B cell (primary cell): ENCODE results near the gene SHPK. TPM values are rescaled to one million over a fixed set of nuclear protein-coding genes. Genes with fewer than 3 reads are reported as not detected.

Experiments
- ATAC-seq: fragments of 200-7000 bp; cut with Tn5 transposase; one replicate; pipeline ENCODE4 v1.10.0; 2021; ENCODE audit warnings: low read depth, mild to moderate bottlenecking, moderate number of reproducible peaks, moderate library complexity
- CTCF ChIA-PET: fragments of 350-600 bp; sonication (Branson Sonifier 250); formaldehyde crosslinking; loops from one replicate; lab custom pipeline; 2021; ENCODE audit warnings: antibody characterized with exemption, inconsistent platforms; lab: Charles Lee
- POLR2A ChIA-PET: fragments of 350-600 bp; sonication (Branson Sonifier 250); formaldehyde crosslinking; loops from one replicate; lab custom pipeline; 2021; ENCODE audit warnings: antibody characterized with exemption; lab: Charles Lee
- DNase-seq: peaks from one replicate; pipeline ENCODE4 v3.0.0; 2013
- H2AFZ ChIP-seq: 2 replicates; pipeline ENCODE4 v1.6.1; 2012; ENCODE audit warnings: mild to moderate bottlenecking, low read depth, low read length; ENCODE audit not compliant: insufficient read depth, poor library complexity, severe bottlenecking
- H3K27ac ChIP-seq, 2 donors: 1 replicate in 1 of 2; 2 replicates in 1 of 2; pipeline ENCODE4 v1.5.1; 2012 to 2013; ENCODE audit warnings: low read length in 2 of 2, mild to moderate bottlenecking in 2 of 2, moderate library complexity in 1 of 2
- H3K27me3 ChIP-seq, 4 experiments: fragments of 200-600 bp in 1 of 4; sonication (generic) in 1 of 4; replicated peaks in 1 of 4; 1 replicate in 2 of 4; 2 replicates in 2 of 4; pipeline versions ENCODE4 v1.6.1 to v1.7.0; 2013 to 2016; ENCODE audit warnings: low read length in 3 of 4, mild to moderate bottlenecking in 2 of 4, mixed read lengths in 1 of 4, moderate library complexity in 1 of 4; ENCODE audit not compliant: insufficient read depth in 4 of 4, control insufficient read depth in 3 of 4; ENCODE audit errors: control extremely low read depth in 1 of 4
- H3K36me3 ChIP-seq, 2 experiments: replicated peaks in 1 of 2; 1 replicate in 1 of 2; 2 replicates in 1 of 2; pipeline versions ENCODE4 v1.6.1 to v1.7.1; 2013; ENCODE audit warnings: low read length in 1 of 2; ENCODE audit not compliant: insufficient read depth in 2 of 2, control insufficient read depth in 1 of 2; ENCODE audit errors: control extremely low read depth in 1 of 2, extremely low read depth in 1 of 2
- H3K4me1 ChIP-seq, 2 donors: fragments of 200-600 bp in 1 of 2; sonication (generic) in 1 of 2; 1 replicate in 1 of 2; 2 replicates in 1 of 2; pipeline versions ENCODE4 v1.5.1 to v1.6.1; 2013 to 2017; ENCODE audit warnings: low read length in 2 of 2; ENCODE audit not compliant: control insufficient read depth in 2 of 2, insufficient read depth in 2 of 2
- H3K4me2 ChIP-seq: replicated peaks from 2 replicates; pipeline ENCODE3; 2012; ENCODE audit warnings: mild to moderate bottlenecking, low read depth, low read length; ENCODE audit not compliant: poor library complexity, severe bottlenecking
- H3K4me3 ChIP-seq, 5 experiments: fragments of 200-600 bp in 1 of 5; sonication (generic) in 1 of 5; 1 replicate in 3 of 5; 2 replicates in 2 of 5; pipeline versions ENCODE4 v1.5.1 to v1.7.0; 2011 to 2016; ENCODE audit warnings: low read length in 4 of 5, mild to moderate bottlenecking in 4 of 5, low read depth in 2 of 5, control low read depth in 1 of 5, moderate library complexity in 1 of 5; ENCODE audit not compliant: insufficient read depth in 1 of 5; ENCODE audit errors: control extremely low read depth in 1 of 5, extremely low read depth in 1 of 5
- H3K79me2 ChIP-seq: fragments of 200-600 bp; sonication (generic); one replicate; pipeline ENCODE4 v1.6.0; 2016; ENCODE audit warnings: low read length; ENCODE audit not compliant: control insufficient read depth, insufficient read depth
- H3K9ac ChIP-seq: fragments of 200-600 bp; sonication (generic); 2 replicates; pipeline ENCODE4 v1.6.1; 2017; ENCODE audit warnings: mild to moderate bottlenecking, low read length, moderate library complexity
- H3K9me3 ChIP-seq, 3 donors: one replicate each; pipeline versions ENCODE4 v1.6.1 to v1.7.1; 2013; ENCODE audit warnings: low read length in 2 of 3; ENCODE audit not compliant: control insufficient read depth in 2 of 3, insufficient read depth in 1 of 3; ENCODE audit errors: control extremely low read depth in 1 of 3
- H4K20me1 ChIP-seq: 2 replicates; pipeline ENCODE4 v1.6.0; 2012; ENCODE audit warnings: mild to moderate bottlenecking, low read length; ENCODE audit not compliant: insufficient read depth, control insufficient read depth, poor library complexity, severe bottlenecking
- H3K27ac Mint-ChIP-seq: one replicate; pipeline ENCODE4 v1.8.0; 2021; ENCODE audit warnings: mixed read lengths
- H3K27me3 Mint-ChIP-seq: one replicate; pipeline ENCODE4 v1.8.0; 2021; ENCODE audit warnings: mixed read lengths
- H3K4me1 Mint-ChIP-seq: one replicate; pipeline ENCODE4 v1.8.0; 2021; ENCODE audit warnings: mixed read lengths
- H3K4me3 Mint-ChIP-seq: one replicate; pipeline ENCODE4 v1.8.0; 2021; ENCODE audit warnings: mixed read lengths
- H3K9me3 Mint-ChIP-seq: one replicate; pipeline ENCODE4 v1.8.0; 2022; ENCODE audit warnings: mixed read lengths; ENCODE audit not compliant: insufficient read depth
- CTCF ChIP-seq: fragments of 200-600 bp; IDR thresholded peaks from one replicate; pipeline ENCODE4 v1.8.0; 2022; ENCODE audit warnings: antibody characterized with exemption, mild to moderate bottlenecking
- EZH2 ChIP-seq: IDR thresholded peaks from 2 replicates; pipeline ENCODE4 v1.6.1; 2012; ENCODE audit warnings: borderline replicate concordance, low read depth, mild to moderate bottlenecking, moderate library complexity, low read length; ENCODE audit not compliant: insufficient read depth, poor library complexity, severe bottlenecking
- WGBS: methylation state at CpG from one replicate; pipeline ENCODE4 v1.1.5; 2013; ENCODE audit warnings: missing lambda C conversion rate; ENCODE audit not compliant: insufficient coverage; 5-methylcytosine and 5-hydroxymethylcytosine counted together
- intact Hi-C: fragments of 100-400 bp; cut with micrococcal nuclease; formaldehyde crosslinking; loops from one replicate; pipeline ENCODE4 v1.10.0; 2022
- polyA plus RNA-seq: library from polyadenylated mRNA; depleted of rRNA; stranded (reverse); fragments of >200 nt; gene quantifications from 2 replicates; pipeline ENCODE4 v1.2.3, GENCODE V29; 2012
- total RNA-seq, 2 donors: library from RNA; stranded (reverse); fragments of 120-200 nt in 1 of 2; gene quantifications; 1 replicate in 1 of 2; 2 replicates in 1 of 2; pipeline versions ENCODE4 v1.2.3 to v1.2.4, GENCODE V29; 2013 to 2022

Gene SHPK
- total and polyA plus RNA-seq, 2 donors (not counting 1 experiment from before 2014, with no cell fraction given), result 5.9 to 16.1 TPM

DNA sequence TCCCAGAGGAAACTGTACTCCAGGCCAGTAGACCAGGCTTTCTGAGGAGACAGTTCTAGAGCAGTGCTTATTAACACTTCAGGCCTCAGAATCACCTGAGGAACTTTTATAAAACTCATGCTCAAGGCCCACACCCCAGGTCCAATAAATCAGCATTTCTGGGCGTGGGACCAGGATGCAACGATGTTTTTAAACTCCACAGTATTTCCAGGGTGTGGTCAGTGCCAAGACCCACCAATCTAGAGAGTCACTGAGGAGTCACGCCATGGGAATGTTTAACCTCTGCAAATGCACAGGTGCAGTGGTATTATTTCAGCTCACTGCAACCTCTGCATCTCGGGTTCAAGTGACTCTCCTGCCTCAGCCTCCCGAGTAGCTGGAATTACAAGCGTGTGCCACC lies 22.9 kb downstream of the SHPK start:
- Histone ChIP-seq H3K79me2 (no peaks in the 10 kb centered on the region), H4K20me1 (no peaks in the 10 kb centered on the region), H3K4me2 (no peak overlapping the region), H3K9ac (no peak overlapping the region), H3K36me3 (peaks cover 8 to 30% of the 10 kb centered on the region in 2 experiments), H3K4me3 (no peak overlapping the region), H2AFZ (no peak overlapping the region), H3K27me3 (no peaks in the 10 kb centered on the region), H3K27ac (no peak overlapping the region), H3K9me3 (peaks cover 0 to 4% (median 2%) of the 10 kb centered on the region in 3 donors), H3K4me1 (no peaks in the 10 kb centered on the region)
- DNase-seq (no peak), ATAC-seq (no peak)
- H3K27me3 Mint-ChIP-seq, result no peaks in the 10 kb centered on the region
- H3K4me1 Mint-ChIP-seq, result no peaks in the 10 kb centered on the region
- ChIA-PET CTCF (interaction anchor here (1.9 kb wide), 1 partner anchor 10 kb away, joined by 8 read pairs; no protein-coding TSS in a partner anchor), POLR2A (no interaction called here)
- TF ChIP-seq EZH2 (no peak), CTCF (no peak)
- 93% methylated on average over 5 of the region's 6 CpGs for WGBS
- intact Hi-C loops, result no loop called here
- no peak overlapping the region for H3K4me3 Mint-ChIP-seq
- H3K27ac Mint-ChIP-seq, result no peak overlapping the region
- H3K9me3 Mint-ChIP-seq, result no peaks in the 10 kb centered on the region

DNA sequence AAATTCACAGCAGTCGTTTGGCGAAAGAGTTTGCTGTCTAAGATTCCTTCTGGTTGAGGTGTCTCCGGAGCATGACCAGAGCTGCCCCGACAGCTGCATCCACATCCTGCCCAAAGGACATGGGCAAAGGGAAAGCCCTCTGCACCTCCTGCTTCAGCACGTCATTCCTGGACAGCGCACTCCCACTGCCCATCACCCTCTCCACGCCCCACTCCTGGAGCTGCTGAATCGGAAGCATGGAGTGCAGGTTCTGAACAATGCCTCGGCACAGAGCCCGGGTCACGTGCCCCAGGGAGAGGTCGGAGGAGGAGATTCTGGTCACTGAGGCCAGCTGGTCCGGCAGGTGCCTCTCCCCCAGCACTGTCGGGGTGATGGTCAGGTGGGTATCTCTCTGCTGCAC lies 25.5 kb downstream of the SHPK start:
- no peaks in the 10 kb centered on the region for H3K4me1 Mint-ChIP-seq
- no peak overlapping the region for H3K4me3 ChIP-seq
- H3K36me3 ChIP-seq, result peaks cover 3 to 26% of the 10 kb centered on the region in 2 experiments
- no peak overlapping the region for H3K27ac ChIP-seq
- ATAC-seq, result no peak
- no peak overlapping the region for H2AFZ ChIP-seq
- ChIA-PET POLR2A (interaction anchor here (0.6 kb wide), 1 partner anchor 35 kb away, joined by 6 read pairs; no protein-coding TSS in a partner anchor), CTCF (no interaction called here)
- H3K9me3 Mint-ChIP-seq, result no peaks in the 10 kb centered on the region
- WGBS, result 98% methylated on average over 14 of the region's 14 CpGs
- no peaks in the 10 kb centered on the region for H3K4me1 ChIP-seq
- H3K9me3 ChIP-seq, result no peaks in the 10 kb centered on the region
- H3K4me2 ChIP-seq, result no peak overlapping the region
- TF ChIP-seq EZH2, result no peak
- TF ChIP-seq CTCF, result no peak
- intact Hi-C loops, result no loop called here
- no peaks in the 10 kb centered on the region for H4K20me1 ChIP-seq
- H3K9ac ChIP-seq, result no peak overlapping the region
- no peak for DNase-seq
- no peaks in the 10 kb centered on the region for H3K79me2 ChIP-seq
- no peak overlapping the region for H3K4me3 Mint-ChIP-seq
- no peaks in the 10 kb centered on the region for H3K27me3 ChIP-seq
- no peaks in the 10 kb centered on the region for H3K27me3 Mint-ChIP-seq
- H3K27ac Mint-ChIP-seq, result no peak overlapping the region
